Measurements from ENCODE around the gene ZC3H13. TPM values are rescaled to one million over a fixed set of nuclear protein-coding genes. Genes with fewer than 3 reads are reported as not detected.
"Not testable (repeated sequence)": the region's sequence is repeated elsewhere in the genome, so short reads cannot be mapped to it uniquely, and the experiment has no call there.

The ZC3H13 gene
- total RNA-seq, 1 donor from 2014 or later = 36.3 TPM

DNA sequence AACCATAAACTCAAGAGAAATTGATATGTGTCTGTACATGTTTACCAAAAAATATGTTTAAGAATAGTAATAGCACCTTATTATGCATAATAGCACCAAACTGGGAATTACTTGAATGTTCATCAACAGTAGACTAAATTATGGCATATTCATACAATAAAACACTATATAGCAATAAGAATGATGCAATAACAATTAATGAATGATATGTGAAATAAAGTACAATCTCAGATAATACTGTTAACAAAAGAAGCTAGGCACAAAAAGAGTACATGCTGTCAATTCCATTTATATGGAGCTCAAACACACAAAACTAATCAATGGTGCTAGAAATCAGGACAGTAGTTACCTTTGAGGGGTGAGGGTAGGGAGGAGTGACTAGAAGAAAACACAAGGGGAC is 36.3 kb downstream of the ZC3H13 start:
- FAIRE-seq = no peak
- no peak for DNase-seq (ENCODE audit: low spot score in 2 of 2)

DNA sequence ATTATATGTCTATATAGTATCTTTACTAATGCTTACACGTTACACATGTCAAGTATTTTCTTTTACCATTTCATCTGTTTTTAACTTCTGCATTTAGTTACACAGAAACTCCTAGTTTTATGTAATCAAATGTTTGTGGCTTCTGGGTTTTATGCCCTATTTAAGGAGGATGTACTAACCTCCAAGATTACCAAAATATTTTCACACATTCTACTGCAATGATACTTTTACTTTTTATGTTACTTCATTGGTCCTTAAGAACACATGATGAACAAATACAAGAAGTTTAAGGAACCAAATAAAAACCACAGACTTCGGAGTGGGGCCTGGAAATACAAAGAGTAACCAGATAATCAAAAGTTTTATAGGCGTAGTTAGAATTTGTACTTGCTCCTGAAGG is 37.2 kb downstream of the ZC3H13 start:
- no peak for DNase-seq (ENCODE audit: low spot score in 2 of 2)
- FAIRE-seq = no peak

DNA sequence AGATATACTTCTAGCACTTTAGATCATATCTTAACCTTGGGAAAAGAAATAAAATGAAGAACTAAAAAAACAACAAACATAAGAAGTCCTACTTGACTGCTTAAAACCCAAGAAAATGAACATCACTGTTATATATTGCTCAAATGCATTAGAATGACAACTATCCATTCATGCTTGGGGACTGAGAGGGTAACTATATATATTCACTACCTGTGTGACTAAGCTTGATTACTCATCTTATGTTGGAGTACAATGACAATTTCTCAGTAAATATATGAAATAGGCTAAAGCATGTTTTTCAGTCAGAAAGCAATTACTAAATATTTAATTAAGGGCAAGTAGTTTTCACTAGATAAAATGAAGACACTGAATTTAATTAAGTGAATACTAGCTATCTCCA is 40.1 kb downstream of the ZC3H13 start:
- FAIRE-seq (no peak), DNase-seq (ENCODE audit: low spot score in 2 of 2) (no peak)

DNA sequence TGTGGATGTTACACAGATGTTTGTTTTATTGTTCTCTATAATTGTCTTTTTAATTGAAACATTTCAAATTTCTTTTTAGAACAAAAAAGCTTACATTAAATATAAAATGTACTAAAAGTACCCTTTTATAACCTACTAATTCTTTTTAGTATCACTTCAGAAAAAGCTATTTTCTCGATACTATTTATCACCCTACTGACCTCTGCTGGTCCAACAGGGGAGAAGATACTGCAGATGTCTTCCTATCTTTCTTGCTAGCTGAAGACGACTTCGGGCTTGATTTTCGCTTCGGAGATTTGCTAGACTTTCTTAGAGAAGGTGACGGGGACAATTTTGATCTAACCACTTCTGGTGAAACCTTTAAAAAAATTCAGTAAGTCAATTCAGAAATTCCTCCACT is 42.4 kb downstream of the ZC3H13 start:
- DNase-seq (ENCODE audit: low spot score in 2 of 2) (peak in 1 of 2 donors; percentile 3), FAIRE-seq (no peak)

DNA sequence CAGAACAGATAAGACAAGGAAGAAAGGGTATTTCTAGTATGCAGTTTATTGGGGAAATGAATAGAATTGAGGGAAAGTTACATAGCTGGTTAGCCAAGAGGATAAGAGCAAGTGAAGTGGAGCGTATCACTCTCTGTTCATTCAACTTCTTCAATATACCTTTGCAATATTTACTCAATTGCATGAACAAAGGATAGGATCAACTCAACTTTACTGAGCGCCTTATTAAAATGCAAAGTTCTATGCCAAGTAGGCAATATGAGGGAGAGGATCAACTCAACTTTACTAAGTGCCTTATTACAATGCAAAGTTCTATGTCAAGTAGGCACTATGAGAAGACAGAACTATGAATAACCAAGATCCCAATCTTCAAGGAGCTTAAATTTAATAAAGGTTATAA is 43.9 kb downstream of the ZC3H13 start:
- no peak for DNase-seq (ENCODE audit: low spot score in 2 of 2)
- FAIRE-seq = no peak

DNA sequence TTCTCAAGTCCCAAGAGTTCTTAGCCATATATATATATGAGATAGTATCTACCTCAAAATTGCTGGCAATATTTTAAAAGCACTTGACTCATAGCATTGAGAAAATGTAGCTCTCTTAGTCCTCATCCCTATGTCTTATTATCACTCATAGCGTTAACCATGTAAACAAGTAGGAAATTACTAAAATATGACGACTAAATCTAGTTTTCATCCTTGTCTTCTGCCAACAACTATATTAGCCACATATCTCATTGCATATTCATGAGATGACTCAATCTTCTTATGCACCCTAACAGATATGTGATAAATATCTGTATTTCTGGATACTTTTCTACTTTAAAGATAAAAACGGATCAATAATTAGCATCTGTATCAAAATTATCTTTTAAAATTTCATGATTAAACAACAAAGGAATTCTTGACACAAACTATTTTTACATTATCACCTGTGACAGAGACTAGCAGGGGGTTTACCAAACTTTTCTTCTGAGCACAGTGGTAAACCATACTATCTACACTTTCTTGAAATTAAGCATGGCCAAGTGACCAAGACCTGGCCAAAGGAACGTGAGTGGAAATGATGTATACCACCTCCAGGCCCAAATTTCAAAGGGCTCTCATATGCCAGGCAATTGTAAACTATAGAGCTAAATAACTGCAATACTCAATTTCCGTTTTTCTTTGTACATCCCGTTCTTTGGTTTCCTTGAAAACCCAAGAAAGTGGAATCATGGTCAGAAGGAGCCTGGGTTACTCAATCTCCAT is 45.7 kb downstream of the ZC3H13 start:
- FAIRE-seq (no peak), DNase-seq (ENCODE audit: low spot score in 2 of 2) (no peak)

DNA sequence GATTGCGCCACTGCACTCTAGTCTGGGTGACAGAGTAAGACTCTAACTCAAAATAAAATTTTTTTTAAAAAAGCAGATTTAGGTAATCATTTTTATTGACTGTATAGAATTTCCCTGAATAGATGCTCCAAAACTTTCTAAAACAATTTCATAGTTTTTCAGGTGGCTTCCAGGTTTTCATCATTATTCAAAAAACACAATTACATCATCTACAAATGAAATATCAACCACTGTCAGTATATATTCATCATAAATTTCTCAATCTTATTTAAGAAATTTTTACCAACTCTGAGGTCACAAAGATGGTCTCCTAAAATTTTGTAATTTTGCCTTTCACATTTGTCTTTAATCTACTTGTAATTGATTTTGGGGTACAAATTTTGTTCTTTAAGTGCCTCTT is 48.1 kb downstream of the ZC3H13 start:
- DNase-seq (ENCODE audit: low spot score in 2 of 2) (no peak), FAIRE-seq (no peak)

DNA sequence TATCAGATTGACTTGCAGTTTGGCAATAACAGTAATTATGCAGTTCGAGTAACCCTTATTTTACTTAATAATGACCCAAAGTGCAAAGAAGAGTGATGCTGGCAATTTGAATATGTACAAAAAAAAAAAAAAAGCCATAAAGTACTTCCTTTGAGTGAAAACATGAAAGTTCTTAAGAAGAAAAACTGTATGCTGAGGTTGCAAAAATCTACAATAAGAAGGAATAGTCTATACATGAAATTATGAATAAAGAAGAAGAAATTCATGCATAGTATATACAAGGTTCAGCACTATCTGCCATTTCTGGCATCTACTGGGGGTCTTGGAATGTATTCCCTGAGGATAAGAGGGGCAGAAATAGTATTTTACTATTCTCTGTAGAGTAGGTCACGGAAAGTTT is 55.9 kb downstream of the ZC3H13 start:
- DNase-seq (ENCODE audit: low spot score in 2 of 2) = no peak
- FAIRE-seq = no peak

DNA sequence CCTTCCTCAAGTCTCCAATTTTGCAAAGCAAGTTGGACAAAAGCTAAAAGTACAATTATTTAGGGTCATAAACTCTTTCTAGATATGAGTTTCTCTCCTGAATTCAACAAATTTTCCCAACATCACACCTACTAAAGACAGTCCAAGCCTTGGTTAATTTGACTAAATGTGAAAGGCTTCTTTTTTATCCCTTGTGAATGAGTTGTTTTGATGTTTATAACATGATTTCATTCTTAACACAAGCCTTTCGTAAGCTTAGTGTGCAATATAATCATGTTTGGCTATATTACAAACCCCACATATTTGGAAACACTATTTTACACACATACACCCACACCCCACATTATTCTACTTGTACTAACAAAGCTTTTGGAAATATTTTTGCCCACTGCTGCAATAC is 57.3 kb downstream of the ZC3H13 start:
- FAIRE-seq (no peak), DNase-seq (ENCODE audit: low spot score in 2 of 2) (no peak)

DNA sequence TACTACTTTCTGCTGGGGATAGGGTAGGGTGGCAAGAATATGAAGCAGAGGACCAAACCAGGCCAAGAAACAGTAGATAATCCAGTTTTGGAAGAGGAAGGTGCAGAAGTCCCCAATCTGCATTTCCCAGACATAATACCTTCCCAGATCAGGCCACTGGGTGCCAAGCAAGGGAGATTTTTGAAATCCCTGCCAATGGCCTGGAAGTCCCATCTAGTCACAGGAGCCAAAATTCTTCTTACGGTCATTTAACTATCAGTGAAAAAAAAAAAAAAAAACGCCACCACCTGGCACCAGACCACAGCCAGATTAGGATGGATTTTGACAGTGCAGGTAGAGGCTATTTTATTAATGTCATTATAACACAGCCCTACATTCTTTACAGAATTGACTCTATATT is 57.8 kb downstream of the ZC3H13 start:
- no peak for FAIRE-seq

DNA sequence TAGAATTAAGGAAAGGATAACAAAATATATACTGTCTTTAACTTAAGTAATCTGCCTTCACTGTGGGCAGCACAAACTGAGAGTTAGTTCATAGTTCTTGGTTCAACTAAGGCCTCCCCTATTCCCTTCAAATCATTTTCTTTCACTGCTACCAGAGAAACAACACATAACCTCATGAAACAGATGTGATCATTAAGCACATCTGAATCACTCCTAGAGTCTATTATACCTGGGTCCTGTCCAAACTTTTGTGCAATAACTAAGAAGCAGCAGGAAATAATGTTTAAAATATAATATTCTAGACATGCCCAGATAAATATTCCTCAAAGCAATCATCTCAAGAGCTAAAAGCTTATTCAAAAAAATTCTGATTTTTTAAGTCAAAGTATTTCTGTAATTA is 62.9 kb downstream of the ZC3H13 start:
- FAIRE-seq (no peak), DNase-seq (ENCODE audit: low spot score in 2 of 2) (no peak)

More for the DNA sequence above, 57.8 kb downstream of the ZC3H13 start:
- no peak for DNase-seq (ENCODE audit: low spot score in 2 of 2)

DNA sequence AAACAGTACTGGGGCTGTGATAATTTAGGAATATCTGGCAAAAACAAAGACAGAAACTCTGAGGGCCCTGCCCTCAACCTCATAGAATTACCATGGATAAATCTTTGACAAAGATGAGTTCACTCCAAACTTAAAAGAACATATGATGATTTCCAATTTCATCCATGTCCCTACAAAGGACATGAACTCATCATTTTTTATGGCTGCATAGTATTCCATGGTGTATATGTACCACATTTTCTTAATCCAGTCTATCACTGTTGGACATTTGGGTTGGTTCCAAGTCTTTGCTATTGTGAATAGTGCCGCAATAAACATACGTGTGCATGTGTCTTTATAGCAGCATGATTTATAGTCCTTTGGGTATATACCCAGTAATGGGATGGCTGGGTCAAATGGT is 71.4 kb downstream of the ZC3H13 start:
- not testable (repeated sequence) for FAIRE-seq; DNase-seq (ENCODE audit: low spot score in 2 of 2)

DNA sequence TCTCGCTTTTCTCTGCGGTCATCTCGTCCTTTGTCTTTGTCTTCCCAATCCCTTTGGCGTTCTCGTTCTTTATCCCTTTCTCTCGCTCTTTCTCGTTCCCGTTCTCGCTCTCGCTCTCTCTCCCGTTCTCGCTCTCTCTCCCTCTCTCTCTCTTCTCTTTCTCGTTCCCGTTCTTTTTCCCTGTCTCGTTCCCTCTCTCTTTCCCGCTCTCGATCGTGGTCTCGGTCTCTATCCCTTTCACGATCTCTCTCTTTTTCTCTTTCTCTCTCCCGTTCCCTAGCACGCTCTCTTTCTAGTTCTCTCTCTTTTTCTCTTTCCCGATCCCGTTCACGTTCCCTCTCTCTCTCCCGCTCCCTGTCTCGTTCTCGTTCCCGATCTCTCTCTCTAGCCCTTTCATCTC is 77.2 kb downstream of the ZC3H13 start:
- FAIRE-seq (no peak), DNase-seq (ENCODE audit: low spot score in 2 of 2) (no peak)

DNA sequence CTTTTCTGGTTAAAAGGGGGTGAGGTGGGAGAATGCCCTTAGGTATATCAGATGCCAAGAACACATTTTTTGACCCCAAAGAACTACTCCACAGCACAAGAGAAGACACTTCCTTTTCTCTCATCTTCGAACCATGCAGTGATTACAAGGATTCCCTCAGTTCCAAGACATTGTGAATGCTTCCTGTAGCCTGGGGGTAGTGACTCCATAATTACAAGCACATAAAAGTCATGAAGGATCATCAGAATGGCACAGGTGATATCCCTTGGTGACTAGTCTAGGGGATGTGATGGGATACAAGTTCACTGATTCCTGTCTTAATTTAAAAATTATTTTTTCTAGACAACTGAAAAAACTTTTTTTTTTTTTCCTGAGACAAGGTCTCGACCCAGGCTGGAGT is 78.0 kb downstream of the ZC3H13 start:
- FAIRE-seq (no peak), DNase-seq (ENCODE audit: low spot score in 2 of 2) (no peak)

DNA sequence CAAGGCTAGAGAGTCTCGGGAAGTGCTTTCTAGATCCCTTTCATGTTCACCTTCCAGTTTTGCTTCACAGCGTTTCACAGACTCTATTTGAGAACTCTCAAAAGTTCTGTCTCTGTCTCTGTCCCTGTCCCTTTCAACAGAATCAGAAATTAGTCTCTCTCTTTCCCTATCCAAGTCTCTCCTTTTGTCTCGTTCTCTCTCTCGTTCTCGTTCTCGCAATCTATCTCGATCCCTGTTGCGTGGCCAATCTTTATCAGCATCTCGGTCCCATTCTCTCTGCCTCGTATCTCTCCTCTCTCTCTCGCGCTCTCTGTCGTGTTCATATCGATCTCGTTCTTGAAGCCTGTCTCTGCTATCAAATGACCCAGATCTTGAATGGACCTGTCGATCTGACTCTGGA is 85.0 kb downstream of the ZC3H13 start:
- FAIRE-seq (no peak), DNase-seq (ENCODE audit: low spot score in 2 of 2) (no peak)

DNA sequence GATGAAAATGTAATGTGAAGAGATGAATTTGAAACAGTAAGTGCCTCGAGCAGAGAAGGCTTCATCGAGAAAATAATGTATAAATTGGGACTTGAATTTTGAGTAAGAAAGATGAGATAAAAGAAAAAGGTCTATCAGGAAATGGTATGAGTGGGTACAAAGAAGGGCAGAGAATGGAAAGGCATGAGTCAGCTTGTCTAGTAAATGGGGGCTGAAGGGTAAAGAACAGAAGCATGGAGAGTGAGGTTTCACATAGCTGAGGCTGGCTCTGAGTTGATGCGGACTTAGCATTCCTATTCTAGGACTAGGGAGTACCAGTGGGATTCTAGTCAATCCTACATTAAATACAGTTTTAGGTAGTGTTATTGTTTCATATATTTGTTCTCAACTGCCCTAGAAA is 85.8 kb downstream of the ZC3H13 start:
- DNase-seq (ENCODE audit: low spot score in 2 of 2) (no peak), FAIRE-seq (no peak)

DNA sequence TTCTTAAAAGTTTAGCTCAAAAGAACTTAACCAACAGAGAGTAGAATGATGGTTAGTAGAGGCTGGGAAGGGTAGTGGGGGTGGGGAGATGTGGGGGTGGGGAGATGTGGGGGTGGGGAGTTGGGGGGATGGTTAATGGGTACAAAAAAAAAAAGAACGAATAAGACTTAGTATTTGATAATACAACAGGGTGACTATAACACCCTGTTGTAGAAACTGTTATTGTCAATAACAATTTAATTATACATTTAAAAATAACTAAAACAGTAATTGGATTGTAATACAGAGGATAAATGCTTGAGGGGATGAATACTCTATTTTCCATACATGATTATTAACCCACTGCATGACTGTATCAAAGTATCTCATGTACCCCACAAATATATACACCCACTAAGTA is 91.1 kb downstream of the ZC3H13 start:
- no peak for DNase-seq (ENCODE audit: low spot score in 2 of 2)
- FAIRE-seq = no peak

DNA sequence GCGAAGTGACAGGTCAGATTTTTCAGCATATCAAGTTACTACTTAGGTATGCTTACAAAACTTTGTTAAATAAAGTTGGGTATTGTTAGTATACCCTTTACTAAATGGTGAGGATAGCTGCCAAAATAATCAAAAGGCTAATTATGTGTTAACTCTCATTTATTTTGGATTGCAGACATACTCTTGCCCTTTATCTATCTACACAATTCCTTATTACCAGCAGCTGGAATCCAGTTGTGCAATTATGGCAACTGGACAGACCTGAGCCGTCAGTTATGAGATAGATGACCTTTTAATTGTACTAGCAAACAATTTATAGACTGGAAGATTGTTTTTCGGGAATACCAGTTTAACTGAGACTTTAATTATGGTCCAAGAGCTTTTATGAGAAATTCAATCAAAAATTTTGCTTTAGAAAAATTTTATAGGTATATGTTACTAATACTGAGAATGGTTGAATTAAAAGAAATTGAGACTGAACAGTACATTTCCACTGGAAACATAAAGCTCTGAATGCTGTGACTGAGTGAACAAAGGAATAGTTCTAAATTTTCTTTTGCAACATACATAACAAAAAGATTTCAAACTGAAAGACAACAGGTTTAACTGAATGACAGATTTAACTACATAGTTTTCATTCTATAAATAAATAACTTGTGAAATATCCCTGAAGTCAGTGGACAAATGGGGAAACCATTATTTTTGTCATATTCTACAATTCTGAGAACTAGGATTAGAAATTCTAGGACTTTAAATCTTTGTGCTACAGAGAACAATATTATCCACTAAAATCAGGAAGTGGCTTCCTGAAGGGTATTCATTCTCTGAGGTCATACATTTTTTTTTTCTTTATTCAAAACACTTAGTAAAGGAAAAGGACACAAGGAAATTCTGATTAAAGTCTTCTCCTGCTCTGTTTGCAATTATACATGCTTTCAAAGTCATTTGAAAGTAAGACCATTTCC is 97.4 kb downstream of the ZC3H13 start:
- FAIRE-seq (no peak), DNase-seq (ENCODE audit: low spot score in 2 of 2) (no peak)

DNA sequence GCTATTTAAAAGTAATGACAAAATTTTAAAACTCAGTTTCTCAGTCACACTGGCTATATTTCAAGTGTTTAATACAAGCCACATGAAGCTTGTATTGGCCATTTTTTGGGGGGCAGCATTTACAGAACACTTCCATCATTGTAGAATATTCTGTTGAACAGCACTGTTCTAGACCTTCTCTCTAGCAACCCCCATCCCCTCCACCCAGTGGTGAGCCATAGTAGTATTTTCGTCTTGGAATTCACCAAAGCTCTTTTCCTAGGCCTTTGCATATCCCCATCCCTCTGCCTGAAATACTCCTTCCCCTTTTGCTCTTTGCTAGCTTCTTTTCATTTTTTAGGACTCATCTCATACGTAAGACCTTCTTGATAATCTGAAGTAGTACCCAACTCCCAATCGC is 99.5 kb downstream of the ZC3H13 start:
- no peak for DNase-seq (ENCODE audit: low spot score in 2 of 2)
- FAIRE-seq = no peak

DNA sequence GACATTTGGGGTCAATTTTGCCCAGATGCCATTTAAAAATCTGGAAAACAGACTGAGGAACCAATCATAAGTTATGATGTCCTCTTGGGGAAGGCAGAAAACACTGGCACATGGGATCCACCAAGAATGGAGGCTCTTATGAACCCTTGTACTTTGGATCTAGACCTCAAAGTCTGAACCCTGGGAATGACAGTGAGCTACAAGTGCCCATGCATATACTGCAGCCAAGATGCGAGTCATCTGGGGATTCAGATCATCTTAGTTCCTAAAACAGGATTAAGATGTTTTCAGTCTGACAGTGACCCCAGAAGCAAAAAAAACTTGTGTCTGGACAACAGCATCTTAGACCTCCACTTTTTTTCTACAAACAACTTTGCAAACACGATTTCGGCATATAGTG is 100.8 kb downstream of the ZC3H13 start:
- no peak for FAIRE-seq
- DNase-seq (ENCODE audit: low spot score in 2 of 2) = no peak

DNA sequence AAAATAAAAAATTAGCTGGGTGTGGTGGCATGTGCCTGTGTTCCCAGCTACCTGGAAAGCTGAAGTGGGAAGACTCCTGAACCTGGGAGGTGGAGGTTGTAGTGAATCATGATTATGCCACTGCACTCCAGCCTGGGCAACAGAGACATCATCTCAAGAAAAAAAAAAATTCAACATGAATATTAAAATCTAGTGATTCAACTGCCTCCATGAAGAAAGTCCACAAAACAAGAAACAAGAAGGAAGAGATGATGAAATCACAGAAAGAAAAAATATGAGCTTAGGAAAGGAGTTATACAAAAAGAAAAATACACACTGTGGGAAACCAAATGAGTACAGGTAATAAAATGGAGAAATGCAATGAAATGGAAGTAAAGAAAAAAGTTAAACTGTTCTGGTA is 101.4 kb downstream of the ZC3H13 start:
- FAIRE-seq = no peak

More for the DNA sequence above, 101.4 kb downstream of the ZC3H13 start:
- no peak for DNase-seq (ENCODE audit: low spot score in 2 of 2)

Measured in frontal cortex (tissue), 4 donors.